ENCODE results near the gene WDFY1. TPM values are rescaled to one million over a fixed set of nuclear protein-coding genes. Genes with fewer than 3 reads are reported as not detected.

WDFY1 gene
- total RNA-seq, 3 donors from 2014 or later, result 45.2 to 57.6 (median 46.2) TPM

- Histone ChIP-seq H3K36me3 (no peaks in the 10 kb centered on the region), H3K9me3 (no peaks in the 10 kb centered on the region), H3K4me3 (no peak overlapping the region), H3K27me3 (no peaks in the 10 kb centered on the region), H3K4me1 (no peaks in the 10 kb centered on the region), H3K27ac (no peak overlapping the region)
- intact Hi-C loops (cut with DNase I; ENCODE audit: low total_unique reads), result no loop called here
- no peak for TF ChIP-seq POLR2A (IDR thresholded peaks at IDR 0.05)
- no peak for TF ChIP-seq POLR2AphosphoS5 (IDR thresholded peaks at IDR 0.05)
- TF ChIP-seq CTCF (IDR thresholded peaks at IDR 0.05), result no peak
- DNase-seq (ENCODE audit: low spot score in 2 of 2), result no peak
Observed at GRCh38 chr2:223971731-223972130, 26.6 kb upstream of the WDFY1 start.

GRCh38 chr2:223970343-223971128 lies 25.4 kb upstream of the WDFY1 start:
- peak in 1 of 2 donors; percentile 22 for DNase-seq (ENCODE audit: low spot score in 2 of 2)
- intact Hi-C loops (cut with DNase I; ENCODE audit: low total_unique reads), result no loop called here
- Histone ChIP-seq H3K27me3 (no peaks in the 10 kb centered on the region), H3K4me3 (no peak overlapping the region), H3K27ac (no peak overlapping the region), H3K4me1 (no peaks in the 10 kb centered on the region), H3K36me3 (no peaks in the 10 kb centered on the region), H3K9me3 (no peaks in the 10 kb centered on the region)
- TF ChIP-seq POLR2A (IDR thresholded peaks at IDR 0.05) (no peak), POLR2AphosphoS5 (IDR thresholded peaks at IDR 0.05) (no peak), CTCF (IDR thresholded peaks at IDR 0.05) (peak; percentile 75 to 83 (median 78))

DNA sequence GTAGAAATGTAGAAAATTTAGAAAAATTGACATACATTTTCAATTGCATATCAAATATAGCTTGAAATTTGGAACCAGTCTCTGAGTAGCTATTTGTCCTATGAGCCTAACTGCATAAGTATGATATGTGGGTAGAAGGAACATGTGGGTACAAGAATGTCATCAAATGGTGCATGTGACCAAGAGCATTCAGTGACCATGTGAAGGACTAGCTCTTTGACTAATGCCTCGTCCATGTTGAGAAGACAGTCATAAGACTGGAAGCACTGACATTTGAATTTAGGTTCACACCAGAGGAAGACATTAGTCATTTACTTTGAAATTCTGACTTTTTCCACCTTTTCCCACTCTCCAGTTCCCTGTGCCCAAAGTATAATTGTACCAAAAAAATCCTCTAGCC lies 24.7 kb upstream of the WDFY1 start:
- H3K4me3 ChIP-seq, result no peak overlapping the region
- H3K27me3 ChIP-seq, result no peaks in the 10 kb centered on the region
- H3K27ac ChIP-seq, result no peak overlapping the region
- DNase-seq (ENCODE audit: low spot score in 2 of 2), result no peak
- H3K9me3 ChIP-seq, result no peaks in the 10 kb centered on the region
- TF ChIP-seq POLR2A (IDR thresholded peaks at IDR 0.05) (no peak), POLR2AphosphoS5 (IDR thresholded peaks at IDR 0.05) (no peak), CTCF (IDR thresholded peaks at IDR 0.05) (no peak)
- no peaks in the 10 kb centered on the region for H3K36me3 ChIP-seq
- H3K4me1 ChIP-seq, result no peaks in the 10 kb centered on the region
- intact Hi-C loops (cut with DNase I; ENCODE audit: low total_unique reads), result no loop called here

DNA sequence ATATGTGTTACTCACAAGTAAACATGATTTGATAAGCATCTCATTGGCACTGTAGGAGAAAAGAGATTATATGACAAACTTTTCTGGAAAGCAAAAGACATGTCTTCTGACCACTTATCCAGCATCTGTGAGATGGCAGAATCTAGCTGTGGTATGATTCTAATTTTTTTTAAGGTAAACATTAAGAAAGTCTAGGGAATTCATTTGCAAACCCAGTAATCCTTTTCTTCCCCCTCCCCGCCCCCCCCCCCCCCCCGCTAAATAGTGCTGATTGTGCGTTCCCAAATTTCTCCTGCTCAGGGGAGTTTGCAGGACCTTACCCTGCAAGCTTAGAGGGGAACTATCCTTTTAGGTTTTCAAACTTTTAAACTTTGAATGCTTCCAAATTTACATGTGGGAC lies 24.2 kb upstream of the WDFY1 start:
- Histone ChIP-seq H3K27ac (no peak overlapping the region), H3K4me3 (no peak overlapping the region), H3K9me3 (no peaks in the 10 kb centered on the region), H3K4me1 (no peaks in the 10 kb centered on the region), H3K27me3 (no peaks in the 10 kb centered on the region), H3K36me3 (no peaks in the 10 kb centered on the region)
- DNase-seq (ENCODE audit: low spot score in 2 of 2), result no peak
- intact Hi-C loops (cut with DNase I; ENCODE audit: low total_unique reads), result no loop called here
- TF ChIP-seq CTCF (IDR thresholded peaks at IDR 0.05) (no peak), POLR2A (IDR thresholded peaks at IDR 0.05) (no peak), POLR2AphosphoS5 (IDR thresholded peaks at IDR 0.05) (no peak)

- intact Hi-C loops (cut with DNase I; ENCODE audit: low total_unique reads), result no loop called here
- H3K36me3 ChIP-seq, result no peaks in the 10 kb centered on the region
- no peak for TF ChIP-seq POLR2AphosphoS5 (IDR thresholded peaks at IDR 0.05)
- no peak for TF ChIP-seq CTCF (IDR thresholded peaks at IDR 0.05)
- TF ChIP-seq POLR2A (IDR thresholded peaks at IDR 0.05), result no peak
- no peaks in the 10 kb centered on the region for H3K27me3 ChIP-seq
- H3K4me1 ChIP-seq, result no peaks in the 10 kb centered on the region
- H3K27ac ChIP-seq, result no peak overlapping the region
- H3K9me3 ChIP-seq, result no peaks in the 10 kb centered on the region
- DNase-seq (ENCODE audit: low spot score in 2 of 2), result no peak
- H3K4me3 ChIP-seq, result no peak overlapping the region
Observed at GRCh38 chr2:223967981-223968380, 22.8 kb upstream of the WDFY1 start.
